ENCODE data around the gene ETF1. TPM values are rescaled to one million over a fixed set of nuclear protein-coding genes. Genes with fewer than 3 reads are reported as not detected.

Gene ETF1
- total and polyA plus RNA-seq, 9 of the 15 experiments (the other 6 are each of a cell fraction or from before 2014, with no cell fraction given), result 53.7 to 209 (median 164) TPM

GRCh38 chr5:138466900-138467710 is 75.9 kb downstream of the ETF1 start (continued):
- no peak for TF ChIP-seq MGA (IDR thresholded peaks at IDR 0.05)
- no peak for TF ChIP-seq MAFK (IDR thresholded peaks at IDR 0.05; ENCODE audit: low read length)
- TF ChIP-seq MTA1 (IDR thresholded peaks at IDR 0.05; ENCODE audit: borderline replicate concordance), result no peak
- no peak for TF ChIP-seq HEY1 (CRISPR knock-in tag; IDR thresholded peaks at IDR 0.05; ENCODE audit: borderline replicate concordance)
- no peak for TF ChIP-seq PATZ1 (CRISPR knock-in tag; IDR thresholded peaks at IDR 0.05; ENCODE audit: borderline replicate concordance)
- no peak for TF ChIP-seq CTCFL (IDR thresholded peaks at IDR 0.05; ENCODE audit: borderline replicate concordance, insufficient read depth, low read depth, low read length, poor library complexity, severe bottlenecking)
- TF ChIP-seq YY1 (IDR thresholded peaks at IDR 0.05; ENCODE audit: borderline replicate concordance in 1 of 3, control insufficient read depth in 1 of 3, extremely low read depth in 1 of 3, insufficient read depth in 3 of 3, insufficient read length in 1 of 3, insufficient replicate concordance in 2 of 3, low read depth in 1 of 3, low read length in 2 of 3), result peak in 1 of 3 experiments; percentile 6
- TF ChIP-seq ZNF347 (CRISPR knock-in tag; IDR thresholded peaks at IDR 0.05; ENCODE audit: low read depth), result no peak
- peak; percentile 96 for TF ChIP-seq SNRNP70 (optimal IDR thresholded peaks at IDR 0.05; ENCODE audit: low read depth, low read length)
